HUES6 (cell line): ENCODE results near the gene TBXAS1.

Experiments used
- H3K27ac ChIP-seq: 2 replicates; pipeline ENCODE4 v1.7.0; 2013; ENCODE audit warnings: low read depth, mild to moderate bottlenecking, low read length, inconsistent platforms
- H3K27me3 ChIP-seq: 2 replicates; pipeline ENCODE4 v1.6.1; 2013; ENCODE audit warnings: low read length; ENCODE audit not compliant: control insufficient read depth, insufficient read depth
- H3K36me3 ChIP-seq: 2 replicates; pipeline ENCODE4 v1.6.1; 2013; ENCODE audit warnings: low read length; ENCODE audit not compliant: control insufficient read depth, insufficient read depth
- H3K4me1 ChIP-seq: 2 replicates; pipeline ENCODE4 v1.6.1; 2013; ENCODE audit warnings: low read length; ENCODE audit not compliant: control insufficient read depth, insufficient read depth
- H3K4me3 ChIP-seq: 2 replicates; pipeline ENCODE4 v1.5.1; 2013; ENCODE audit warnings: low read depth, low read length
- H3K9ac ChIP-seq: one replicate; pipeline ENCODE4 v1.6.1; 2013; ENCODE audit warnings: mild to moderate bottlenecking, low read length
- H3K9me3 ChIP-seq: 2 replicates; pipeline ENCODE4 v1.6.1; 2013; ENCODE audit warnings: low read depth, low read length; ENCODE audit not compliant: control insufficient read depth, insufficient read depth

The TBXAS1 gene

DNA sequence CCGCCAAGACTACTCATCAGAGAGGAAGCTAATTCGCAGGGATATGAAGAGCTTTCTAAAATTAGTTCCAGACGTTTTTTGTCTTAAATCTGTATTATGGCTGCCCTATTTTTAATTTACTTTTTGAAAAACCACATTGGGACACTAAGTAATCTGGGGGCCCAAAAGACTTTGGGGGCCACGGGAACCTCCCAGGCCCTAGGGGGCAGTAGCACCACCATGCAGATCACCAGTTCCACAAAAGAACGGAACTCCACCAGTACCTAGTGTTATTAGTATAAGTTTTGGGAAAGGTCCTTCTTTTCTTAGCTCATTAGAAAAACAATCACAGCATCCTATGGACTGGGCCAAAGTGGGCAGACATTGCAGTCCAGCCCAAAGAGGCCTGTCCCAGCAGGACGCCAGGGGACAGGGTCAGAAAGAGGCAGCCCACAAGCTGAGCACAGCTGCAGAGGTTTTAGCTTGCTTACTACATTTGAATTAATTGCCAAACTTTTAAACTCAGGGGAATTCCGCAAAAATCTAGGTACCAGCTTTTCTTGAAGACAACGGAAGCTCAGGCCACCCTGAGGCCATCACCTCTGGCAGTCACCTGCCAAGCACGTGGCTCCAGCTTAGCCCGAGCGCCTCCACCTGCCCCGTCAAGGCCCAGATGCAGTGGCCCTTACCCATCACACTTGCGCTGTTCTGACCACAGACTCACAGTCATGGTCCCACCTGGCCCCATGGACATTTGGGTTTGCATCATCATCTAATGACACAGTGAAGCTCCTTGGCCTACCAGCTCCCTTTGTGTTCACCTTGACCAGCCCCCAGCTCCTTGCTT, 158.8 kb downstream of the TBXAS1 start:
- Histone ChIP-seq H3K4me1 (peaks cover 14% of the 10 kb centered on the region), H3K4me3 (no peak overlapping the region), H3K36me3 (no peaks in the 10 kb centered on the region), H3K9me3 (no peaks in the 10 kb centered on the region), H3K27ac (no peak overlapping the region), H3K9ac (no peak overlapping the region), H3K27me3 (no peaks in the 10 kb centered on the region)

DNA sequence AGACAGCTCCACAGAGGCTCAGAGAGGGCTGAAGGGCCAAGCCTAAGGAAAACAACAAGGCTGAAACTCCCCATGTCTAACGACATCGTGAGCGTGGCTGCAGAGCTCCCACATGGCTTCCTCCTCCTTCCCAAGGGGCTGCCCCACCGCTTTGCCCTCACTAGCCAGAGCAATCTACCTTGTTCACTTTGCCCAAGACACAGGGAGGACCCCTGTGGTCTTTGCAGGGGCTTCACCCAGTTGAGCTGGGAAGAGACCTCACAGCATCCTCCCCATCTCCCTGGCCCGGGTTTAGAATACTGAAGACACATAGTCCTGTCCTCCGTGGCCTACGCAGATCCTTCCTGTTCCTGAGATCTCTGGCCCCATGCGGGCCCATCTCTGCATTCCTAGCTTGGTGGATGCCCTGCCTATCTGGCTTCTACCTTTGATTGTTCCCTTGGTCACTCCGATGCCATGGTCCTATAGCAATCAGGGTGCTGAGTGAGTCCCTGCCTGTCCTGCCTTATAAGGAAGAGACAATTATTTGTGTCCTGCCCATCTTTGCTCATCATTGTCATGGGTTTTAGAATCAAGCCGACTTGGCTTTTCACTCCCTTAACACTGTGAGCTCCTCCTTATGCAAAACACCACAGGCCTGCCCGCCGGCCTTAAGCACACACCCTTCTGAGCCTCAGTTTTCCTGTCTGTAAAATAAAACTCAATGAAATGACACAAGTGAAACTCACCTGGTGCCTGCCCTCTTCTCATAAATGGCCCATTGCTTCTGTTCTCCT, 160.5 kb downstream of the TBXAS1 start:
- no peaks in the 10 kb centered on the region for H3K9me3 ChIP-seq
- H3K27ac ChIP-seq: no peak overlapping the region
- H3K27me3 ChIP-seq: no peaks in the 10 kb centered on the region
- no peaks in the 10 kb centered on the region for H3K36me3 ChIP-seq
- peaks cover 14% of the 10 kb centered on the region for H3K4me1 ChIP-seq
- H3K9ac ChIP-seq: no peak overlapping the region
- no peak overlapping the region for H3K4me3 ChIP-seq

DNA sequence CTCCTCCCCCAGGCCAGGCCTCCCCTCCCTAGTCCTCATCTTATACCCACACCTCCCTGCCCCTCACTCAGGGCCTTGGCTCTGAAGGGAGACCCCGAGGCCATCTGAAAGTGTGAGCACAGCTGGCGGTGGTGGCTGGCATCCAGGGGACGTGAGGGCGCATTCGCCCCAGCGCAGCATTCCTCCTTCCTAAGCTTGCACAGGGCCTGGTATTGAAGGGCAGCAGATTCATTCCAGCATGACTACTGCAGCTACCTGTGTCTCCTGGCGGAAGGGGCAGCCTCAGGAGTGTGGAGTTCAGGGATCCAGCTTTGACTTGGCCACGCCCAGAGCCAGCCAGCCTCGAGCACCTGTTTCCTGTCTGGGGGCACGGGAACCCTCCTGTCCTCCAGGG, 161.1 kb downstream of the TBXAS1 start:
- Histone ChIP-seq H3K9ac (no peak overlapping the region), H3K27me3 (no peaks in the 10 kb centered on the region), H3K36me3 (no peaks in the 10 kb centered on the region), H3K9me3 (no peaks in the 10 kb centered on the region), H3K4me3 (no peak overlapping the region), H3K27ac (no peak overlapping the region), H3K4me1 (peaks cover 14% of the 10 kb centered on the region)

DNA sequence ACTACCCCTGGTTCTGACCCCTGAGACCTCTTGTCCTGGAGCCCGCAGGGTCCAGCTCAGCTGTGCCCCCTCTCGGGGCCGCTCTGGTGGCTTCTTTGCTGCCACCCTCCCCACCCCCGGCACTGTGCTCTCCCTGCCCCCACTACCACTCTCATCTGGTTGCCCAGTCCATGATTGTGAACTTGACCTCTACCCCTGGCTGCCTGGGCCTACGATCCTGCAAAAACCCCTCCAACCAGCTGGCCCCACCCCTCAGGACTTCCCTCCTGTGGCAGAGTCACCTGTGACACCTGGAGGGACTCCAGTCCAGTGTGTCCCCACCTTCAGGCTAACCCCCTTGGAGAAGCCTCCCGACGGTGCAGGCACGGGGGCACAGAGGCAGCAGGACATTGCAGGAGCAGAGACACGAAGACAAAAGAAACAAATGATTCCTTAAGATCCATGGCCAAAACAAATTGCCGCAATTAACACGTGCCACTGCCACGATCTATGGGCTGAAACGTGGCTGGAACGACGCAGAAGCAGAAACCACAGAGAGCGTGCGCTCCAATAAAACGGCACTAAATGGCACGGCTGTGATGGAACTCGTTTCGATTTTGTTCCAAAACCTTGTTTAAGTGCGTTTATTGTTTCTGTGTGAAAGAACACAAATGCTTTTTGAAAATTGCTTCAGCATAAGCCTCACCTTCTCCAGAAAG, 161.7 kb downstream of the TBXAS1 start:
- Histone ChIP-seq H3K9ac (no peak overlapping the region), H3K4me1 (peaks cover 14% of the 10 kb centered on the region), H3K4me3 (no peak overlapping the region), H3K9me3 (no peaks in the 10 kb centered on the region), H3K27me3 (no peaks in the 10 kb centered on the region), H3K27ac (no peak overlapping the region), H3K36me3 (no peaks in the 10 kb centered on the region)

DNA sequence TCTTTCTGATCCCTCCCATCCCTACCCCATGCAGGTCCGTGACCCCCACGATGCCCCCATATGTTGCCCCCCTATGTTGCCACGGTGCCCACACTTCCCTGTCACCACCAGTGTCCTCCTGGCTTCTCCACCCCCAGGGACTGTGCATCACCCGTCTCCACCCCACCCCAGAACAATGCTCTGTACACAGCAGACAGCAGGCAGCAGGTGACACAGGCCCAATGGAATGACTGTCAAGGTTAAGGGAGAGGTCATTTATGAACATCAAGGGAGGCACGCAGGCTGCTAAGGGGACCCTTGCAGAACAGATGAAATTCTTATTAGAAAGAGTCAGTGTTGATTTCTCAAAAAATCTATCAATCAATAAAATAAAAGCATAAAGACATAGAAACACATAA, 162.2 kb downstream of the TBXAS1 start:
- Histone ChIP-seq H3K9ac (no peak overlapping the region), H3K9me3 (no peaks in the 10 kb centered on the region), H3K4me1 (peaks cover 14% of the 10 kb centered on the region), H3K27ac (no peak overlapping the region), H3K36me3 (no peaks in the 10 kb centered on the region), H3K4me3 (no peak overlapping the region), H3K27me3 (no peaks in the 10 kb centered on the region)

DNA sequence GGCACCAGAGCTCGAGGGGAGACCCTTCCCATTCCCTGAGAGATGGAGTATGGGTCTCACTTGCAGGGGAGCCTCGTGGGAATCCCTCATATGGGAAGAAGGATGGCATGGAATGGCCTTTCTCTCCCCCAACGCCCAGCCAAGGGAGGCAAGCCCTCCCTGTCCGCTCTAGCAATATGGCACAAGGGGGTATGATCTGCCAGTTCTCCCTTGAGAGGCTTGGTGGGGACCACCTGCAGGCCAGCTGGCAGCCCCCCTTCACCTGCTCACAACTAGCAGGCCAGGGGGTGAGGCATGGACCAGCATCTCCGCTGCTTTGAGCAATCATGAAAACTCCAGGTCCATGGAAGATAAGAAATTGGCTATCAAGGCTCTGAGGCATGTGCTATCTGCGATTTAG, 162.8 kb downstream of the TBXAS1 start:
- Histone ChIP-seq H3K9me3 (no peaks in the 10 kb centered on the region), H3K36me3 (no peaks in the 10 kb centered on the region), H3K4me3 (no peak overlapping the region), H3K27ac (no peak overlapping the region), H3K9ac (no peak overlapping the region), H3K4me1 (peaks cover 14% of the 10 kb centered on the region), H3K27me3 (no peaks in the 10 kb centered on the region)

DNA sequence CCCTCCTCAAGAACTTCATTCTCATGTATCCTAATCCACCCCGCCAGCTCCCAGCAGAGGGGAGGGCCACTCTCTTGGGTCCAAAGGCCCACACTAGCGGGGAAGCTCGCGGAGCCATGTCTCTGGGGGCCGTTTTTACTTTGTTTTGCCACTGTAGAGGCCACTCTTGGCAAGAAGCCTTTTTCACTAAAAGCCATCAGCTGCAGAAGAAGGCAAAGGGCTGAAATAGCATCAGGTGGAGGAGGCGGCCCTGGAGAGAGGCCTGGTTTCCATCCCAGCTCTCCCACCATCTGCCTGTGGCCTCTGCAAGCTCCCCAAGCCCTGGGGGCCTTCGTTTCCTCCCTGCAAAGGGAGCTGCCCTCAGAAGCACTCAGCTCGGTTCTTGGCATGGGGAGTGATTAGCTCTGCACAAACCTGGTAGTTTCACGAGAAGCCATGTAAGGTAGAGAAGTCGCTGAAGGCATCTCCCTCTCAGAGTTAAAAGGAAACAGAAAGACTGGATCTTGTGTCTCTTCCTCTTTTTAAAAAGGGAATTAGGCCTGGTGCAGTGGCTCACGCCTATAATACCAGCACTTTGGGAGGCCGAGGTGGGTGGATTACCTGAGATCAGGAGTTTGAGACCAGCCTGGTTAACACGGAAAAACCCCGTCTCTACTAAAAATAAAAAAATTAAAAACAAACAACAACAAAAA, 163.4 kb downstream of the TBXAS1 start:
- H3K9me3 ChIP-seq: no peaks in the 10 kb centered on the region
- no peak overlapping the region for H3K27ac ChIP-seq
- no peak overlapping the region for H3K4me3 ChIP-seq
- H3K27me3 ChIP-seq: no peaks in the 10 kb centered on the region
- no peak overlapping the region for H3K9ac ChIP-seq
- H3K36me3 ChIP-seq: no peaks in the 10 kb centered on the region
- H3K4me1 ChIP-seq: peaks cover 14% of the 10 kb centered on the region

DNA sequence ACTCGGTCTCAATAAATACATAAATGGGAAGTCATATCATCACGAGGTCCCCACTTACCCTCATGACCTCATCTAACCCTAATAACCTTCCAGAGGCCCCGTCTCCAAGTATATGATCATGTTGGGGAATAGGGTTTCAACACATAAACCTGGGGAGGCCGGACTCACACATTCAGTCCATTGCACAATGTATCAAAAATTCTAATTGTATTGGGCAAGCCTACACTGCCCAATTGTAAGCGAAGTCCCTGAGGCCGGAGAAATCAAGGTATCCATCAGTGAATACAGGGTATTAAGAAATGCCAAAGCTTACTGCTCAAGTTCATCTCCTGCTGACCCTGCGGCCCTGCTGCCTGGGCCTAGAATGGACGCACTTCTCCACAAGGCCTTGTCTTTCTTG, 164.1 kb downstream of the TBXAS1 start:
- Histone ChIP-seq H3K36me3 (no peaks in the 10 kb centered on the region), H3K9ac (no peak overlapping the region), H3K27me3 (no peaks in the 10 kb centered on the region), H3K4me3 (no peak overlapping the region), H3K9me3 (no peaks in the 10 kb centered on the region), H3K4me1 (peaks cover 14% of the 10 kb centered on the region), H3K27ac (no peak overlapping the region)

DNA sequence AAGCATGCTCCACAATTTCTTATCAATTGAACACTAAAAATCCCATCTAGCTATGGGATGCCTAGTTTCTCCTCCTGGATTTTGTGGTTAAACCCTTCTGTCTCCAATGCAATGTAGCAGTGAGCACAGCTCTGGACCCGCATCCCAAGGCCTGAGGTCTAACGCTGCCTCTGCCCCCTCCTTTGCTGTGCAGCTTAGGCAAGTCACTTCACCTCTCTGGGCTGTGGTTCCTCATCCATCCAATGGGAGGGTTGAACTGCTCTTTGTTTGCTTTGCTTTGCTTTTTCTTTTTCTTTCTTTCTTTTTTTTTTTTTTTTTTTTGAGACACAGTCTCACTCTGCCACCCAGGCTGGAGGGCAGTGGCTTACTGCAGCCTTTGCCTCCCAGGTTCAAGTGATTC, 164.5 kb downstream of the TBXAS1 start:
- H3K9me3 ChIP-seq: no peaks in the 10 kb centered on the region
- H3K4me1 ChIP-seq: peaks cover 14% of the 10 kb centered on the region
- no peak overlapping the region for H3K4me3 ChIP-seq
- no peak overlapping the region for H3K27ac ChIP-seq
- H3K36me3 ChIP-seq: no peaks in the 10 kb centered on the region
- no peaks in the 10 kb centered on the region for H3K27me3 ChIP-seq
- no peak overlapping the region for H3K9ac ChIP-seq

DNA sequence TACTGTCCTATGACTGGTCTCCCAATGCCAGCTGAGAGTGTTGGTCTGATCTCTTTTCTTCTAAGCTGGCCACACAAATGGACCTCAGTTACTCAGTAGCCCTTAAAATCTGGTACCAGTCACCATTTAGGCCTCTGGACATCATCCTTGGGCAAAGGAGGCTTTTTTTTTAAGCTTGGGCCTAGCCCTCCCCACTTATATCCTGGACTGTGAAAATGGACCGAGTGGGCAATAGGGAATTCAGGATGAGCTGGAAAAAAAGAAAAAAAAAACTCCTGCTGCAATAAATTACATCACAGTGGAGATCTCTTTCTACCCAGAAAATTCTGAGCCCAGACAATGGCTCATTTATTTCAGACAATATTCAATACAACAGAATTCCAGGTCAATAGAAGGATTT, 165.3 kb downstream of the TBXAS1 start:
- H3K9ac ChIP-seq: no peak overlapping the region
- no peak overlapping the region for H3K4me3 ChIP-seq
- no peaks in the 10 kb centered on the region for H3K27me3 ChIP-seq
- peaks cover 11% of the 10 kb centered on the region for H3K4me1 ChIP-seq
- no peaks in the 10 kb centered on the region for H3K36me3 ChIP-seq
- no peak overlapping the region for H3K27ac ChIP-seq
- no peaks in the 10 kb centered on the region for H3K9me3 ChIP-seq
